ENCODE measurements around the gene TGIF2.
"Not testable (repeated sequence)": the region's sequence is repeated elsewhere in the genome, so short reads cannot be mapped to it uniquely, and the experiment has no call there.

Gene TGIF2

GRCh38 chr20:36579996-36580545 lies 6.7 kb downstream of the TGIF2 start:
- no peak for DNase-seq

- no peak for DNase-seq
These were observed 8.9 kb downstream of the TGIF2 start for GRCh38 chr20:36582322-36582721.

GRCh38 chr20:36582821-36583220 lies 9.4 kb downstream of the TGIF2 start:
- DNase-seq, result no peak

- DNase-seq, result no peak
These were observed 10.7 kb downstream of the TGIF2 start for GRCh38 chr20:36584018-36584481.

GRCh38 chr20:36585410-36586125 lies 12.2 kb downstream of the TGIF2 start:
- peak; percentile 97 for DNase-seq

- DNase-seq, result no peak
These were observed 14.1 kb downstream of the TGIF2 start for GRCh38 chr20:36587388-36588070.

- DNase-seq, result no peak
These were observed 17.9 kb downstream of the TGIF2 start for GRCh38 chr20:36591281-36591680.

- DNase-seq, result peak in 1 of 2 experiments; percentile 52
These were observed 18.7 kb downstream of the TGIF2 start for GRCh38 chr20:36591854-36592641.

- DNase-seq, result no peak
These were observed 20.0 kb downstream of the TGIF2 start for GRCh38 chr20:36593347-36593929.

GRCh38 chr20:36599912-36600345 lies 26.5 kb downstream of the TGIF2 start:
- no peak for DNase-seq

GRCh38 chr20:36601540-36601939 lies 28.1 kb downstream of the TGIF2 start:
- DNase-seq, result no peak

- peak in 1 of 2 experiments; percentile 64 for DNase-seq
These were observed 31.6 kb downstream of the TGIF2 start for GRCh38 chr20:36604952-36605398.

- peak; percentile 96 to 100 for DNase-seq
These were observed 32.2 kb downstream of the TGIF2 start, which contains the start of gene RAB5IF for GRCh38 chr20:36605399-36606157. TSS of gene RAB5IF (plus strand) at chr20:36605779. CDS start at chr20:36605952, 173 bp downstream.

- DNase-seq, result no peak
These were observed 33.0 kb downstream of the TGIF2 start for GRCh38 chr20:36606158-36607066.

- no peak for DNase-seq
These were observed 34.4 kb downstream of the TGIF2 start for GRCh38 chr20:36607586-36608387.

GRCh38 chr20:36608388-36608728 lies 35.0 kb downstream of the TGIF2 start:
- not testable (repeated sequence) for DNase-seq

- no peak for DNase-seq
These were observed 38.2 kb downstream of the TGIF2 start for GRCh38 chr20:36611625-36612024.

GRCh38 chr20:36613974-36614373 lies 40.6 kb downstream of the TGIF2 start:
- no peak for DNase-seq

- no peak for DNase-seq
These were observed 41.6 kb downstream of the TGIF2 start for GRCh38 chr20:36614781-36615557.
